Right lobe of liver (tissue), 4 donors: Measurements from ENCODE around the gene NRBF2.
"Not testable (repeated sequence)": the region's sequence is repeated elsewhere in the genome, so short reads cannot be mapped to it uniquely, and the experiment has no call there.

Source experiments
- POLR2A ChIP-seq: fragments of 450-650 bp; IDR thresholded peaks from one replicate; pipeline ENCODE4 v1.6.1; 2017; ENCODE audit warnings: antibody characterized with exemption, mild to moderate bottlenecking
- TF ChIP-seq, protein P1 (sequence below), 4 donors: fragments of 200-600 bp in 3 of 4; fragments of 450-650 bp in 1 of 4; IDR thresholded peaks; one replicate each; pipeline versions ENCODE4 v1.5.1 to v1.8.0; 2016 to 2022; ENCODE audit warnings: antibody characterized with exemption in 4 of 4, mild to moderate bottlenecking in 2 of 4
- donor health status: DM: no; HTN: no; CAD: no.
- donor health status: DM: no; HTN: no; CAD: no.
- donor health status: DM: no; HTN: yes; CAD: no.

DNA sequence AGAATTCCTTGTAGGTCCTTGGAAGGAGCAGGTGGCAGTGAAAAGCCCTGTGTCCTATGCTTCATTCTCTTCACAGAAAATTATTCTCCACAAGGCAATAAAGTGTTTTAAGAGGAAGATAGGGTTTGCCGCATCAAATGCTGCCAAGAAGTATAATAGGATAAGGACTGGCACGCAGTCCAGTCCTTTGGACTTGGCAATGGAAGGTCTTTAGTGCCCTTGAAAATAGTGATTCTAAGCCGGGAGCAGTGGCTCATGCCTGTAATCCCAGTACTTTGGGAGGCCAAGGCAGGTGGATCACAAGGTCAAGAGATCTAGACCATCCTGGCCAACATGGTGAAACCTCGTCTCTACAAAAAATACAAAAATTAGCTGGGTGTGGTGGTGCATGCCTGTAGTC is 29.9 kb upstream of the NRBF2 start:
- TF ChIP-seq, protein P1, sequence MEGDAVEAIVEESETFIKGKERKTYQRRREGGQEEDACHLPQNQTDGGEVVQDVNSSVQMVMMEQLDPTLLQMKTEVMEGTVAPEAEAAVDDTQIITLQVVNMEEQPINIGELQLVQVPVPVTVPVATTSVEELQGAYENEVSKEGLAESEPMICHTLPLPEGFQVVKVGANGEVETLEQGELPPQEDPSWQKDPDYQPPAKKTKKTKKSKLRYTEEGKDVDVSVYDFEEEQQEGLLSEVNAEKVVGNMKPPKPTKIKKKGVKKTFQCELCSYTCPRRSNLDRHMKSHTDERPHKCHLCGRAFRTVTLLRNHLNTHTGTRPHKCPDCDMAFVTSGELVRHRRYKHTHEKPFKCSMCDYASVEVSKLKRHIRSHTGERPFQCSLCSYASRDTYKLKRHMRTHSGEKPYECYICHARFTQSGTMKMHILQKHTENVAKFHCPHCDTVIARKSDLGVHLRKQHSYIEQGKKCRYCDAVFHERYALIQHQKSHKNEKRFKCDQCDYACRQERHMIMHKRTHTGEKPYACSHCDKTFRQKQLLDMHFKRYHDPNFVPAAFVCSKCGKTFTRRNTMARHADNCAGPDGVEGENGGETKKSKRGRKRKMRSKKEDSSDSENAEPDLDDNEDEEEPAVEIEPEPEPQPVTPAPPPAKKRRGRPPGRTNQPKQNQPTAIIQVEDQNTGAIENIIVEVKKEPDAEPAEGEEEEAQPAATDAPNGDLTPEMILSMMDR (IDR thresholded peaks at IDR 0.05) = not testable (repeated sequence)
- TF ChIP-seq POLR2A = not testable (repeated sequence)
